ENCODE data around the gene C1orf105. TPM values are rescaled to one million over a fixed set of nuclear protein-coding genes. Genes with fewer than 3 reads are reported as not detected.
"Not testable (repeated sequence)": the region's sequence is repeated elsewhere in the genome, so short reads cannot be mapped to it uniquely, and the experiment has no call there.

Gene C1orf105
- total RNA-seq, result 133 and 144 TPM in 2 replicates
- polyA plus RNA-seq (2012), result 35.5 TPM

- DNase-seq (ENCODE audit: low read depth), result no peak
These were observed at the start of gene C1orf105 for GRCh38 chr1:172420385-172420784. C1orf105 (plus strand) TSS chr1:172420685; CDS start chr1:172420886, 201 bp downstream.

- DNase-seq (ENCODE audit: low read depth), result not testable (repeated sequence)
These were observed 48.8 kb upstream of the C1orf105 start for GRCh38 chr1:172371646-172372045.

GRCh38 chr1:172373864-172374263 lies 46.6 kb upstream of the C1orf105 start:
- DNase-seq (ENCODE audit: low read depth), result peak; percentile 37

GRCh38 chr1:172375211-172375631 lies 45.3 kb upstream of the C1orf105 start:
- DNase-seq (ENCODE audit: low read depth), result no peak

GRCh38 chr1:172376431-172376830 lies 44.1 kb upstream of the C1orf105 start:
- DNase-seq (ENCODE audit: low read depth), result no peak

- no peak for DNase-seq (ENCODE audit: low read depth)
These were observed 42.9 kb upstream of the C1orf105 start for GRCh38 chr1:172377565-172377964.

GRCh38 chr1:172378109-172378760 lies 42.2 kb upstream of the C1orf105 start:
- DNase-seq (ENCODE audit: low read depth), result no peak

GRCh38 chr1:172380441-172381244 lies 39.8 kb upstream of the C1orf105 start:
- DNase-seq (ENCODE audit: low read depth), result no peak

- DNase-seq (ENCODE audit: low read depth), result no peak
These were observed 38.5 kb upstream of the C1orf105 start for GRCh38 chr1:172381946-172382345.

- DNase-seq (ENCODE audit: low read depth), result no peak
These were observed 38.1 kb upstream of the C1orf105 start for GRCh38 chr1:172382406-172382805.

- DNase-seq (ENCODE audit: low read depth), result no peak
These were observed 37.5 kb upstream of the C1orf105 start for GRCh38 chr1:172382990-172383389.

- DNase-seq (ENCODE audit: low read depth), result peak; percentile 25
These were observed 36.9 kb upstream of the C1orf105 start for GRCh38 chr1:172383536-172383935.

- no peak for DNase-seq (ENCODE audit: low read depth)
These were observed 35.8 kb upstream of the C1orf105 start for GRCh38 chr1:172384656-172385055.

- DNase-seq (ENCODE audit: low read depth), result no peak
These were observed 34.4 kb upstream of the C1orf105 start for GRCh38 chr1:172386046-172386445.

- DNase-seq (ENCODE audit: low read depth), result no peak
These were observed 32.0 kb upstream of the C1orf105 start for GRCh38 chr1:172388490-172388889.

- no peak for DNase-seq (ENCODE audit: low read depth)
These were observed 30.2 kb upstream of the C1orf105 start for GRCh38 chr1:172390301-172390682.

GRCh38 chr1:172390683-172391551 lies 29.6 kb upstream of the C1orf105 start:
- peak; percentile 38 for DNase-seq (ENCODE audit: low read depth)

- no peak for DNase-seq (ENCODE audit: low read depth)
These were observed 28.5 kb upstream of the C1orf105 start for GRCh38 chr1:172391976-172392375.

GRCh38 chr1:172393354-172393753 lies 27.1 kb upstream of the C1orf105 start:
- peak; percentile 63 for DNase-seq (ENCODE audit: low read depth)

GRCh38 chr1:172394141-172394751 lies 26.2 kb upstream of the C1orf105 start:
- DNase-seq (ENCODE audit: low read depth), result no peak

- no peak for DNase-seq (ENCODE audit: low read depth)
These were observed 25.7 kb upstream of the C1orf105 start for GRCh38 chr1:172394811-172395210.
